Measurements from ENCODE around the gene TTC5. TPM values are rescaled to one million over a fixed set of nuclear protein-coding genes. Genes with fewer than 3 reads are reported as not detected.

TTC5 gene
- total RNA-seq, 2 donors from 2014 or later, result 20.1 to 20.5 TPM

GRCh38 chr14:20347747-20348146 is 42.0 kb upstream of the TTC5 start:
- Mint-ChIP-seq H3K27ac (no peak overlapping the region), H3K9me3 (no peaks in the 10 kb centered on the region), H3K4me3 (no peak overlapping the region), H3K4me1 (peaks cover 4% of the 10 kb centered on the region), H3K27me3 (ENCODE audit: insufficient read depth) (no peaks in the 10 kb centered on the region), H3K36me3 (ENCODE audit: low read depth) (peaks cover 61% of the 10 kb centered on the region)
- Histone ChIP-seq H3K4me3 (ENCODE audit: low read length) (no peak overlapping the region), H3K27ac (ENCODE audit: low read depth, low read length) (no peak overlapping the region), H3K4me1 (ENCODE audit: control insufficient read depth, insufficient read depth, low read length) (no peaks in the 10 kb centered on the region), H3K27me3 (ENCODE audit: control insufficient read depth, insufficient read depth, low read length, poor library complexity, severe bottlenecking) (no peaks in the 10 kb centered on the region), H3K9ac (ENCODE audit: extremely low read depth, low read length, poor library complexity, severe bottlenecking) (no peak overlapping the region), H3K36me3 (ENCODE audit: control insufficient read depth, insufficient read depth, low read length) (peaks cover 70% of the 10 kb centered on the region), H3K9me3 (ENCODE audit: control insufficient read depth, low read length) (no peaks in the 10 kb centered on the region)
- DNase-seq, result no peak
- TF ChIP-seq CTCF (conservative IDR thresholded peaks at IDR 0.05), result no peak
- 87 to 96% methylated on average over 3 of the region's 3 CpGs for WGBS, 2 experiments (ENCODE audit: insufficient coverage in 1 of 2, insufficient read length in 1 of 2)

GRCh38 chr14:20346713-20347112 is 41.0 kb upstream of the TTC5 start:
- peaks cover 51% of the 10 kb centered on the region for H3K36me3 Mint-ChIP-seq (ENCODE audit: low read depth)
- H3K4me1 Mint-ChIP-seq, result peaks cover 4% of the 10 kb centered on the region
- H3K4me1 ChIP-seq (ENCODE audit: control insufficient read depth, insufficient read depth, low read length), result no peaks in the 10 kb centered on the region
- no peaks in the 10 kb centered on the region for H3K9me3 ChIP-seq (ENCODE audit: control insufficient read depth, low read length)
- H3K27me3 ChIP-seq (ENCODE audit: control insufficient read depth, insufficient read depth, low read length, poor library complexity, severe bottlenecking), result no peaks in the 10 kb centered on the region
- no peak overlapping the region for H3K4me3 ChIP-seq (ENCODE audit: low read length)
- no peaks in the 10 kb centered on the region for H3K9me3 Mint-ChIP-seq
- no peak for DNase-seq
- H3K36me3 ChIP-seq (ENCODE audit: control insufficient read depth, insufficient read depth, low read length), result peaks cover 61% of the 10 kb centered on the region
- H3K27me3 Mint-ChIP-seq (ENCODE audit: insufficient read depth), result no peaks in the 10 kb centered on the region
- no peak for TF ChIP-seq CTCF (conservative IDR thresholded peaks at IDR 0.05)
- no peak overlapping the region for H3K4me3 Mint-ChIP-seq
- H3K27ac Mint-ChIP-seq, result no peak overlapping the region
- no peak overlapping the region for H3K9ac ChIP-seq (ENCODE audit: extremely low read depth, low read length, poor library complexity, severe bottlenecking)
- H3K27ac ChIP-seq (ENCODE audit: low read depth, low read length), result no peak overlapping the region
- WGBS, 2 experiments (ENCODE audit: insufficient coverage in 1 of 2, insufficient read length in 1 of 2), result 96% methylated on average over 1 of the region's 1 CpG; no CpG with 5 or more reads in 1 of the 2 experiments

GRCh38 chr14:20345366-20345765 is 39.6 kb upstream of the TTC5 start:
- no peak for DNase-seq
- Mint-ChIP-seq H3K27me3 (ENCODE audit: insufficient read depth) (no peaks in the 10 kb centered on the region), H3K9me3 (no peaks in the 10 kb centered on the region), H3K4me1 (peaks cover 4% of the 10 kb centered on the region), H3K36me3 (ENCODE audit: low read depth) (peaks cover 41% of the 10 kb centered on the region), H3K4me3 (no peak overlapping the region), H3K27ac (no peak overlapping the region)
- WGBS, 2 experiments (ENCODE audit: insufficient coverage in 1 of 2, insufficient read length in 1 of 2), result 88 to 100% methylated on average over 1 of the region's 1 CpG
- Histone ChIP-seq H3K27me3 (ENCODE audit: control insufficient read depth, insufficient read depth, low read length, poor library complexity, severe bottlenecking) (no peaks in the 10 kb centered on the region), H3K9ac (ENCODE audit: extremely low read depth, low read length, poor library complexity, severe bottlenecking) (no peak overlapping the region), H3K4me3 (ENCODE audit: low read length) (no peak overlapping the region), H3K4me1 (ENCODE audit: control insufficient read depth, insufficient read depth, low read length) (no peaks in the 10 kb centered on the region), H3K36me3 (ENCODE audit: control insufficient read depth, insufficient read depth, low read length) (peaks cover 51% of the 10 kb centered on the region), H3K27ac (ENCODE audit: low read depth, low read length) (no peak overlapping the region), H3K9me3 (ENCODE audit: control insufficient read depth, low read length) (no peaks in the 10 kb centered on the region)
- TF ChIP-seq CTCF (conservative IDR thresholded peaks at IDR 0.05), result no peak

Data from endodermal cell (in vitro differentiated cells).